Loucy (cell line): ENCODE data around the gene GMCL2.

Experiments
- H2AFZ ChIP-seq: fragments of 200-600 bp; sonication (generic); 2 replicates; pipeline ENCODE4 v1.6.0; 2016; ENCODE audit warnings: antibody characterized with exemption, mild to moderate bottlenecking, low read length, moderate library complexity
- H3F3A ChIP-seq: fragments of 200-600 bp; 2 replicates; pipeline ENCODE4 v1.6.0; 2016; ENCODE audit warnings: antibody characterized with exemption, low read depth, mild to moderate bottlenecking
- H3K27me3 ChIP-seq: fragments of 200-600 bp; sonication (generic); 2 replicates; pipeline ENCODE4 v1.6.1; 2014; ENCODE audit warnings: low read length, mild to moderate bottlenecking; ENCODE audit not compliant: insufficient read depth, poor library complexity, severe bottlenecking
- H3K36me3 ChIP-seq: fragments of 200-600 bp; sonication (generic); 2 replicates; pipeline ENCODE4 v1.6.1; 2016; ENCODE audit warnings: low read length; ENCODE audit not compliant: insufficient read depth
- H3K4me1 ChIP-seq: fragments of 200-600 bp; sonication (generic); 2 replicates; pipeline ENCODE4 v1.5.1; 2014; ENCODE audit warnings: low read length, mild to moderate bottlenecking; ENCODE audit not compliant: insufficient read depth, poor library complexity, severe bottlenecking
- H3K4me2 ChIP-seq: fragments of 200-600 bp; sonication (generic); 2 replicates; pipeline ENCODE4 v1.6.0; 2014; ENCODE audit warnings: antibody characterized with exemption, low read length, low read depth, mild to moderate bottlenecking; ENCODE audit not compliant: poor library complexity, severe bottlenecking
- H3K4me3 ChIP-seq: fragments of 200-600 bp; sonication (generic); 2 replicates; pipeline ENCODE4 v1.5.1; 2014; ENCODE audit warnings: low read length, mild to moderate bottlenecking, mixed read lengths; ENCODE audit not compliant: poor library complexity, severe bottlenecking
- H3K79me2 ChIP-seq: fragments of 200-600 bp; sonication (generic); 2 replicates; pipeline ENCODE4 v1.6.1; 2014; ENCODE audit warnings: low read length; ENCODE audit not compliant: insufficient read depth
- H3K9ac ChIP-seq: fragments of 200-600 bp; sonication (generic); 2 replicates; pipeline ENCODE4 v1.6.0; 2014; ENCODE audit warnings: mild to moderate bottlenecking, low read depth, low read length, moderate library complexity; ENCODE audit not compliant: poor library complexity, severe bottlenecking
- H3K9me2 ChIP-seq: fragments of 200-600 bp; sonication (generic); replicated peaks from 2 replicates; pipeline ENCODE4 v1.6.1; 2016; ENCODE audit warnings: low read depth, low read length, mixed read lengths
- H3K9me3 ChIP-seq: fragments of 200-600 bp; sonication (generic); 2 replicates; pipeline ENCODE4 v1.6.1; 2014; ENCODE audit warnings: mild to moderate bottlenecking, antibody characterized with exemption, low read length, low read depth; ENCODE audit not compliant: insufficient read depth
- H4K20me1 ChIP-seq: fragments of 200-600 bp; sonication (generic); 2 replicates; pipeline ENCODE4 v1.6.0; 2014; ENCODE audit warnings: antibody characterized with exemption, low read length, mild to moderate bottlenecking; ENCODE audit not compliant: insufficient read depth, poor library complexity, severe bottlenecking
- CTCF ChIP-seq: fragments of 200-600 bp; sonication (generic); conservative IDR thresholded peaks from 2 replicates; pipeline ENCODE4 v1.5.1; 2014; ENCODE audit warnings: mild to moderate bottlenecking, antibody characterized with exemption, low read length
- EZH2phosphoT487 ChIP-seq: fragments of 200-600 bp; IDR thresholded peaks from 2 replicates; pipeline ENCODE4 v1.6.1; 2018; ENCODE audit warnings: antibody characterized with exemption, mild to moderate bottlenecking, moderate library complexity, borderline replicate concordance

GMCL2 gene

GRCh38 chr5:178180141-178180863 is 6.9 kb downstream of the GMCL2 start:
- Histone ChIP-seq H3K9ac (no peak overlapping the region), H3K4me1 (peaks cover 12% of the 10 kb centered on the region), H3K4me3 (no peak overlapping the region), H3K9me2 (no peaks in the 10 kb centered on the region), H3K27me3 (no peaks in the 10 kb centered on the region), H3K36me3 (no peaks in the 10 kb centered on the region), H3F3A (no peaks in the 10 kb centered on the region), H3K9me3 (no peaks in the 10 kb centered on the region), H4K20me1 (no peaks in the 10 kb centered on the region), H2AFZ (no peak overlapping the region), H3K79me2 (no peaks in the 10 kb centered on the region), H3K4me2 (no peak overlapping the region)
- no peak for TF ChIP-seq EZH2phosphoT487
- no peak for TF ChIP-seq CTCF

GRCh38 chr5:178177569-178177968 is 9.6 kb downstream of the GMCL2 start:
- H3K9me3 ChIP-seq: no peaks in the 10 kb centered on the region
- no peak overlapping the region for H3K9ac ChIP-seq
- H3K36me3 ChIP-seq: no peaks in the 10 kb centered on the region
- no peaks in the 10 kb centered on the region for H4K20me1 ChIP-seq
- no peak for TF ChIP-seq EZH2phosphoT487
- TF ChIP-seq CTCF: peak; percentile 21; the same call in 1 of the 2 replicates
- H3K79me2 ChIP-seq: no peaks in the 10 kb centered on the region
- no peaks in the 10 kb centered on the region for H3K9me2 ChIP-seq
- H2AFZ ChIP-seq: peak overlapping the region; percentile 20; the same call in 1 of the 2 replicates
- no peaks in the 10 kb centered on the region for H3F3A ChIP-seq
- H3K27me3 ChIP-seq: no peaks in the 10 kb centered on the region
- H3K4me2 ChIP-seq: no peak overlapping the region
- H3K4me1 ChIP-seq: peaks cover 10% of the 10 kb centered on the region
- no peak overlapping the region for H3K4me3 ChIP-seq

GRCh38 chr5:178176791-178177190 is 10.4 kb downstream of the GMCL2 start:
- Histone ChIP-seq H3K9me2 (no peaks in the 10 kb centered on the region), H4K20me1 (no peaks in the 10 kb centered on the region), H3K79me2 (no peaks in the 10 kb centered on the region), H3K4me1 (peaks cover 5% of the 10 kb centered on the region), H3K36me3 (no peaks in the 10 kb centered on the region), H3F3A (no peaks in the 10 kb centered on the region), H3K9me3 (no peaks in the 10 kb centered on the region), H2AFZ (no peak overlapping the region), H3K9ac (no peak overlapping the region), H3K4me3 (no peak overlapping the region), H3K4me2 (no peak overlapping the region), H3K27me3 (no peaks in the 10 kb centered on the region)
- TF ChIP-seq EZH2phosphoT487 (no peak), CTCF (no peak)
